ENCODE data around the gene ITIH1.
A peak's percentile ranks its signal among the peaks of the same experiment; 100 is the strongest.

- peak; percentile 82 for TF ChIP-seq CTCF (conservative IDR thresholded peaks at IDR 0.05)
- no peak for TF ChIP-seq ZFX (IDR thresholded peaks at IDR 0.05)
Measured at GRCh38 chr3:52820736-52821135, 43.3 kb downstream of the ITIH1 start.
